ENCODE data around the gene ATN1. TPM values are rescaled to one million over a fixed set of nuclear protein-coding genes. Genes with fewer than 3 reads are reported as not detected.

Gene ATN1
- total RNA-seq, 5 donors from 2014 or later (not counting 1 experiment from before 2014, with no cell fraction given) = 34.7 to 44.3 (median 41.7) TPM

DNA sequence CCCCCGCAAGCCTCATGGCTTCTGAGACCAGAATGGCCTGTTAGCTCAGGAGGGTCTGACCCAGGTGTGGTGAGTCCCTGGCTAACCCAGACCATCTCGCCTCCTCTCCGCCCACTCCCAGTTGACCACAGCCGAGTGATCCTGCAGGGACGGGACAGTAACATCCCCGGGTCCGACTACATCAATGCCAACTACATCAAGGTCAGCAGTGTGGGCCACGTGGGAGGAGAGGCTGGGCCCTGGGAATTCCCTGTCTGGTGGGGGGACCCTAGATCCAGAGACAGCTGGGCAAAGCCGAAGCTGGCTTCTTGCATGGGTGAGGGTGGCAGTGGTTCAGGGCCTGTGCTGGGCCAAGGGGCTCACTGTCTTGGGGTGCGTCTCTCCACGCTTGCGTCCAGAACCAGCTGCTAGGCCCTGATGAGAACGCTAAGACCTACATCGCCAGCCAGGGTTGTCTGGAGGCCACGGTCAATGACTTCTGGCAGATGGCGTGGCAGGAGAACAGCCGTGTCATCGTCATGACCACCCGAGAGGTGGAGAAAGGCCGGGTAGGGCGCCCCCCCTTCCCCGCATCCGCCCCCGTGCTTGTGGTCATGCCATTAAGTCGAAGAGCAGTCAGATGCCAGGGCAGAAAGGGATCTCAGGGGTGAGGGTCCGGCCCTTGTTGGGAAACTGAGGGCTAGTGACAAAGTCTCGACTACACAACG lies 28.4 kb downstream of the ATN1 start:
- Histone ChIP-seq H3K9me3 (no peaks in the 10 kb centered on the region), H3K4me1 (ENCODE audit: control insufficient read depth in 1 of 2, extremely low read depth in 1 of 2, insufficient read depth in 2 of 2, low read length in 2 of 2) (peaks cover 62 to 86% of the 10 kb centered on the region in 2 experiments), H3K36me3 (ENCODE audit: control insufficient read depth in 2 of 2, extremely low read depth in 1 of 2, insufficient read depth in 1 of 2, low read length in 1 of 2) (peaks cover 9 to 60% of the 10 kb centered on the region in 2 donors), H3K27ac (ENCODE audit: low read length) (peak overlapping the region; percentile 97), H3K4me3 (ENCODE audit: control insufficient read depth in 1 of 2, extremely low read depth in 1 of 2, low read length in 1 of 2) (peak overlapping the region in 1 of 2 donors; percentile 2), H3K27me3 (replicated peaks in 1 of 2; ENCODE audit: control insufficient read depth in 2 of 2, extremely low read depth in 1 of 2, insufficient read depth in 2 of 2, low read length in 1 of 2) (no peaks in the 10 kb centered on the region)
- H3K4me3 Mint-ChIP-seq = peak overlapping the region; percentile 28 to 88 (median 31)
- H3K4me1 Mint-ChIP-seq = peaks cover 82 to 87% (median 85%) of the 10 kb centered on the region in 3 donors
- ChIA-PET CTCF (interaction anchor here in 1 of 2 donors (6.8 kb wide), 1 partner anchor 10 kb away, joined by 126 read pairs; the partner anchor contains the start of genes C12orf57 and RNU7-1), POLR2A (interaction anchor here (0.7 to 1.2 kb wide), 4 partner anchors 10 to 13 kb away, joined by 3 to 6 read pairs (median 4); partner anchors contain the start of genes C12orf57 (in 2 of the 2) and RNU7-1 (in 2 of the 2))
- DNase-seq (peak in 3 of 35 experiments; percentile 47 to 54 (median 49)), ATAC-seq (replicated peaks in 1 of 4) (no peak)
- no peaks in the 10 kb centered on the region for H3K27me3 Mint-ChIP-seq
- peaks cover 38% of the 10 kb centered on the region for H3K36me3 Mint-ChIP-seq
- 46% methylated on average over 24 of the region's 28 CpGs for WGBS (ENCODE audit: insufficient coverage)
- no peaks in the 10 kb centered on the region for H3K9me3 Mint-ChIP-seq
- peak overlapping the region; percentile 92 to 100 for H3K27ac Mint-ChIP-seq

DNA sequence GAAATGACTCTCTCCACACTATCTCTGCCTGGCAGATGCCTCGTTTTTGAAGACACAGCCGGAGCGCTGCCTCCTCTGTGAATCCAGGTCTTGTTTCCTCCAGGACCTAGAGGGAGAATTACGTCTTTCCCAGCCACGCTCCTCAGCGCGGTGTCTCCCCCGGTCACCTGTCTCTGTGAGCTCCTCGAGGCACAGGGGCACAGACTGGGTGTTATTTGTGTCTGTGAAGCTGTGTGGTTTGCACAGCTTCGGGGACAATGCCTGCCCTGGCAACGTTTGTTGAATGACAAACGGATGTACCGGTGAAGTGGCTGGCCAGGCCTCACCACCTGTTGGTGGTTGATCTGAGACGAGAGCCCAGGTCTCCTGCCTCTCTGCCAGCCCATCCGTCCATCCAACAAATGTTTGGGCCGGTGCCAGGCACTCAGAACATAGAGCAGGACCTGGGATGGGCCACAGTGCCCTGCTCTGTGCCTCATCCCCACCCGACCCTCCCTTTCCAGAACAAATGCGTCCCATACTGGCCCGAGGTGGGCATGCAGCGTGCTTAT lies 29.5 kb downstream of the ATN1 start:
- Histone ChIP-seq H3K4me1 (ENCODE audit: control insufficient read depth in 1 of 2, extremely low read depth in 1 of 2, insufficient read depth in 2 of 2, low read length in 2 of 2) (peaks cover 73 to 96% of the 10 kb centered on the region in 2 experiments), H3K27me3 (replicated peaks in 1 of 2; ENCODE audit: control insufficient read depth in 2 of 2, extremely low read depth in 1 of 2, insufficient read depth in 2 of 2, low read length in 1 of 2) (no peaks in the 10 kb centered on the region), H3K27ac (ENCODE audit: low read length) (peak overlapping the region; percentile 97), H3K36me3 (ENCODE audit: control insufficient read depth in 2 of 2, extremely low read depth in 1 of 2, insufficient read depth in 1 of 2, low read length in 1 of 2) (peaks cover 9 to 62% of the 10 kb centered on the region in 2 donors), H3K4me3 (ENCODE audit: control insufficient read depth in 1 of 2, extremely low read depth in 1 of 2, low read length in 1 of 2) (peak overlapping the region in 1 of 2 donors; percentile 39), H3K9me3 (no peaks in the 10 kb centered on the region)
- ChIA-PET CTCF (interaction anchor here (1.5 to 6.8 kb wide), 3 partner anchors 8 to 88 kb away, joined by 4 to 126 read pairs (median 6); partner anchors contain the start of genes C12orf57 (in 1 of the 2) and RNU7-1 (in 1 of the 2)), POLR2A (interaction anchor here (0.7 to 1.2 kb wide), 5 partner anchors 10 to 14 kb away, joined by 3 to 6 read pairs (median 4); partner anchors contain the start of genes C12orf57 (in 2 of the 2) and RNU7-1 (in 2 of the 2))
- Mint-ChIP-seq H3K27me3 (no peaks in the 10 kb centered on the region), H3K4me1 (peaks cover 93 to 97% (median 94%) of the 10 kb centered on the region in 3 donors), H3K9me3 (no peaks in the 10 kb centered on the region), H3K4me3 (peak overlapping the region; percentile 57 to 88 (median 58)), H3K36me3 (peaks cover 39% of the 10 kb centered on the region), H3K27ac (peak overlapping the region; percentile 100)
- DNase-seq (peak in 6 of 35 experiments; percentile 39 to 67 (median 50)), ATAC-seq (replicated peaks in 1 of 4) (no peak)
- WGBS (ENCODE audit: insufficient coverage) = 55% methylated on average over 14 of the region's 20 CpGs

DNA sequence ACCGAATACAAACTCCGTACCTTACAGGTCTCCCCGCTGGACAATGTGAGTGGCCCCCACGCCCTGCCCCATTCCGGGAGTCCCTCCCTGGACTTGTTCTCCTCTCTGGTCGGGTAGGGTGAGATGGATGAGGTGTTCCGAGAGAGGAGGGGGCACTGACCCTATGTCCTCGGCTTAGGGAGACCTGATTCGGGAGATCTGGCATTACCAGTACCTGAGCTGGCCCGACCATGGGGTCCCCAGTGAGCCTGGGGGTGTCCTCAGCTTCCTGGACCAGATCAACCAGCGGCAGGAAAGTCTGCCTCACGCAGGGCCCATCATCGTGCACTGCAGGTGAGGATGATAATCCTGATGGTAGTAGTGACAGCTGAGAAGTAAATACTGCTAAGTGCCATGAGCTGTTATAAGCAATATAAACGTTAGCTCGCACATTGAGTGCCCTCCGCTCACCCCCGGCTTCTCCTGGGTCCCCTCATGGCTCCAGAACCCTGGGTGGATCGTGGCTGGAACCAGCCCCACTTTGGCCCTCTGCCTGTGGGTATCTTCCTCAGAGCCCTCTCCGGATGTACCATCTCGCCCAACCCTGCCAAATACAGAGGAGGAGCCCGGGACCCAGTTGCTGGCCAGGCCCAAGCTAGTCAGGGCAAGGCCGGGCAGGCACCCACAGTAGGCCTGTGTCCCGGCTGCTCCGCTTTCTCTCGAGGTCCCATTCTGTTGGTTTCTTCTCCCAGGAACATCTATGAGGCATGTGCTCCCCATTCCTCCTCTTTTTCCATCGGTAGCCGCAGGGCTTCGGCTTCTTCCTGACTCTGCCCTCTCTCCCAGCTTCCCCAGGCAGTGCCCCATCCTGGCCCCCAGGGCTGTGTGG lies 30.2 kb downstream of the ATN1 start:
- Histone ChIP-seq H3K9me3 (no peaks in the 10 kb centered on the region), H3K4me3 (ENCODE audit: control insufficient read depth in 1 of 2, extremely low read depth in 1 of 2, low read length in 1 of 2) (peak overlapping the region; percentile 39 to 58), H3K27ac (ENCODE audit: low read length) (peak overlapping the region; percentile 97), H3K4me1 (ENCODE audit: control insufficient read depth in 1 of 2, extremely low read depth in 1 of 2, insufficient read depth in 2 of 2, low read length in 2 of 2) (peaks cover 73 to 100% of the 10 kb centered on the region in 2 experiments), H3K36me3 (ENCODE audit: control insufficient read depth in 2 of 2, extremely low read depth in 1 of 2, insufficient read depth in 1 of 2, low read length in 1 of 2) (peaks cover 9 to 62% of the 10 kb centered on the region in 2 donors), H3K27me3 (replicated peaks in 1 of 2; ENCODE audit: control insufficient read depth in 2 of 2, extremely low read depth in 1 of 2, insufficient read depth in 2 of 2, low read length in 1 of 2) (no peaks in the 10 kb centered on the region)
- H3K9me3 Mint-ChIP-seq = no peaks in the 10 kb centered on the region
- H3K36me3 Mint-ChIP-seq = peaks cover 39% of the 10 kb centered on the region
- DNase-seq = peak in 1 of 35 experiments; percentile 28
- ChIA-PET POLR2A (interaction anchor here (0.6 to 1.7 kb wide), 5 partner anchors 10 to 14 kb away, joined by 3 to 15 read pairs (median 5); partner anchors contain the start of genes C12orf57 (in 2 of the 2) and RNU7-1 (in 2 of the 2)), CTCF (interaction anchor here (0.6 to 6.8 kb wide), 8 partner anchors 8 to 91 kb away, joined by 4 to 126 read pairs (median 5); partner anchors contain the start of genes C12orf57 (in 1 of the 2), LPCAT3 (in 1 of the 2) and RNU7-1 (in 1 of the 2))
- peaks cover 89 to 98% (median 91%) of the 10 kb centered on the region in 3 donors for H3K4me1 Mint-ChIP-seq
- peak overlapping the region; percentile 86 to 89 (median 88) for H3K4me3 Mint-ChIP-seq
- no peak for ATAC-seq (replicated peaks in 1 of 4)
- no peaks in the 10 kb centered on the region for H3K27me3 Mint-ChIP-seq
- H3K27ac Mint-ChIP-seq = peak overlapping the region; percentile 99 to 100
- WGBS (ENCODE audit: insufficient coverage) = 61% methylated on average over 17 of the region's 28 CpGs

DNA sequence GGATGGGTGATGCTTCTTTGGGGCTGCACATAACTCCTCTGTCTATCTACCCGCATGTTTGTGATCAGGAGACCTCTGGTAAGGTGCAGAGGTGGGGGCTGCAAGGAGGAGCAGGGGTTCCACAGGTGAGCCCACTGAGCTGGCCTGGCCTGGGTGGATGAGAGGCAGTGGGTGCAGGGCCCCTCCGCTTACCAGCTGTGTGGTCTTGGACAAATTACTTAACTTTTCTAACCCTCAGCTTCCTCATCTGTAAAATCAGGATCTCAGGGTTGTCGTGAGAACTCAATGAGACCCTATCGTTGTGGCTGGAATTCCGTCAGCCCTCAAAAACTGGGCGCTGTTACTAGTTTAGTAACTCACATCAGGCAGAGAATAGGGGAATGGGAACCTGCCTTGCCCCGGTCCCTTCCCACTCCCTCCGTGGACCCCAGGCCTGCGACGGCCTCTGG lies 30.9 kb downstream of the ATN1 start:
- H3K9me3 ChIP-seq = no peaks in the 10 kb centered on the region
- H3K27me3 ChIP-seq (replicated peaks in 1 of 2; ENCODE audit: control insufficient read depth in 2 of 2, extremely low read depth in 1 of 2, insufficient read depth in 2 of 2, low read length in 1 of 2) = no peaks in the 10 kb centered on the region
- POLR2A ChIA-PET = interaction anchor here (0.9 to 1.7 kb wide), 3 partner anchors 15 to 205 kb away, joined by 3 to 15 read pairs (median 3); partner anchors contain the start of genes C12orf57 (in 2 of the 2) and RNU7-1 (in 2 of the 2)
- H3K9me3 Mint-ChIP-seq = no peaks in the 10 kb centered on the region
- CTCF ChIA-PET = interaction anchor here (0.5 to 6.8 kb wide), 11 partner anchors 9 to 1705 kb away, joined by 3 to 126 read pairs (median 5); partner anchors contain the start of genes C12orf57 (in 1 of the 2), LPCAT3 (in 1 of the 2) and RNU7-1 (in 1 of the 2)
- 0% methylated on average over 5 of the region's 10 CpGs for WGBS (ENCODE audit: insufficient coverage)
- peaks cover 83 to 93% (median 87%) of the 10 kb centered on the region in 3 donors for H3K4me1 Mint-ChIP-seq
- peak overlapping the region; percentile 86 to 89 (median 88) for H3K4me3 Mint-ChIP-seq
- H3K27ac ChIP-seq (ENCODE audit: low read length) = peak overlapping the region; percentile 97
- H3K4me1 ChIP-seq (ENCODE audit: control insufficient read depth in 1 of 2, extremely low read depth in 1 of 2, insufficient read depth in 2 of 2, low read length in 2 of 2) = peaks cover 73 to 98% of the 10 kb centered on the region in 2 experiments
- no peaks in the 10 kb centered on the region for H3K27me3 Mint-ChIP-seq
- H3K4me3 ChIP-seq (ENCODE audit: control insufficient read depth in 1 of 2, extremely low read depth in 1 of 2, low read length in 1 of 2) = peak overlapping the region; percentile 39 to 58
- ATAC-seq (replicated peaks in 1 of 4) = peak in 1 of 4 experiments; percentile 5
- peaks cover 9 to 62% of the 10 kb centered on the region in 2 donors for H3K36me3 ChIP-seq (ENCODE audit: control insufficient read depth in 2 of 2, extremely low read depth in 1 of 2, insufficient read depth in 1 of 2, low read length in 1 of 2)
- peak in 1 of 35 experiments; percentile 31 for DNase-seq
- peak overlapping the region; percentile 99 to 100 for H3K27ac Mint-ChIP-seq
- peaks cover 37% of the 10 kb centered on the region for H3K36me3 Mint-ChIP-seq

DNA sequence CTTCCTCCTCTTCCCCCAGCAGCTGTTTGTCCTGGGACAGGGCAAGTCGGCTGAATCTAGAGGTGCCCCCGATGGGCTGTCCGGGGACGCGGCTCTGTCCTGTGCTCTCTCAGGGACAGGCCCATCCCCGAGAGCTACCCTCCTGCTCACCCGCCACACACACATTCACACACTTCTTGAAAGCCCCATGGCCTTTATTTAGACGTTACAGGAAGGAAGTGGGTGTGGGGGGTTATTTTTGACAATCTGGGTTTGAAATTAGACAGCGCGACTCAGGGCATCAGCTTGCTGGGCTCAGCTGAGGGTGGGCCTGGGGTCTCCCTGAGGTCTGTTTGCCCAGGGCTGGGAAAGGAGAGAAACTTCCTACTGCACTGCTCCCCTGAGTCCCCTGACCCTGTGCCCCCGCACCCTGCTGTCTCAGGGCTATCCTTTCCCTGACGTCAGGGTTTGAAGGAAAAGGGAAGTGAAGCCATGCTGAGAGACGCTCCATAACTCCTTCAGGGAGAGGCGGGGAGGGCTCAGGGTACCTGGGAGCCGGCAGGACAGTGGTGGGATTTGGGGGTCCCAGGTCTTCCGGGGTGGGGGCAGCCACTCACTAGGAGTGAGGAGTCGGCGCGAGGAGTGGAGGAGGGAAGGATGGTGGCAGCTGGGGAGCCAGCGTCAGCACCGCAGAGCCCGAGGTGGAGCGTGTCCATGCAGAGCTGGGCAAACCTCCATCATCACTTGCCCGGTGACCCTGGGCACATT lies 31.5 kb downstream of the ATN1 start:
- peak overlapping the region; percentile 99 to 100 for H3K27ac Mint-ChIP-seq
- Histone ChIP-seq H3K4me1 (ENCODE audit: control insufficient read depth in 1 of 2, extremely low read depth in 1 of 2, insufficient read depth in 2 of 2, low read length in 2 of 2) (peaks cover 70 to 98% of the 10 kb centered on the region in 2 experiments), H3K9me3 (no peaks in the 10 kb centered on the region), H3K36me3 (ENCODE audit: control insufficient read depth in 2 of 2, extremely low read depth in 1 of 2, insufficient read depth in 1 of 2, low read length in 1 of 2) (peaks cover 9 to 62% of the 10 kb centered on the region in 2 donors), H3K4me3 (ENCODE audit: control insufficient read depth in 1 of 2, extremely low read depth in 1 of 2, low read length in 1 of 2) (peak overlapping the region; percentile 39 to 58), H3K27me3 (replicated peaks in 1 of 2; ENCODE audit: control insufficient read depth in 2 of 2, extremely low read depth in 1 of 2, insufficient read depth in 2 of 2, low read length in 1 of 2) (no peaks in the 10 kb centered on the region), H3K27ac (ENCODE audit: low read length) (peak overlapping the region; percentile 97)
- peak overlapping the region; percentile 86 to 89 (median 88) for H3K4me3 Mint-ChIP-seq
- WGBS (ENCODE audit: insufficient coverage) = 18% methylated on average over 10 of the region's 24 CpGs
- peaks cover 78 to 92% (median 87%) of the 10 kb centered on the region in 3 donors for H3K4me1 Mint-ChIP-seq
- peaks cover 37% of the 10 kb centered on the region for H3K36me3 Mint-ChIP-seq
- DNase-seq = peak; percentile 46 to 89 (median 71)
- peak; percentile 53 to 63 (median 58) for ATAC-seq (replicated peaks in 1 of 4)
- POLR2A ChIA-PET = interaction anchor here (0.9 to 1.7 kb wide), 3 partner anchors 15 to 204 kb away, joined by 3 to 15 read pairs (median 3); partner anchors contain the start of genes C12orf57 (in 2 of the 2) and RNU7-1 (in 2 of the 2)
- no peaks in the 10 kb centered on the region for H3K27me3 Mint-ChIP-seq
- no peaks in the 10 kb centered on the region for H3K9me3 Mint-ChIP-seq
- CTCF ChIA-PET = interaction anchor here (0.5 to 6.8 kb wide), 8 partner anchors 10 to 1704 kb away, joined by 3 to 126 read pairs (median 5); partner anchors contain the start of genes C12orf57 (in 1 of the 2), LPCAT3 (in 1 of the 2) and RNU7-1 (in 1 of the 2)
